H9 (cell line): ENCODE results near the gene SLC12A3. TPM values are rescaled to one million over a fixed set of nuclear protein-coding genes. Genes with fewer than 3 reads are reported as not detected.

Source experiments
- DNase-seq: peaks from one replicate; pipeline ENCODE4 v3.0.0-alpha.2; 2017
- H2AFZ ChIP-seq: one replicate; pipeline ENCODE4 v1.6.1; 2013; ENCODE audit warnings: mild to moderate bottlenecking, low read length, control low read depth, moderate library complexity
- H2AK5ac ChIP-seq: 2 replicates; pipeline ENCODE4 v1.6.1; 2013; ENCODE audit warnings: low read length, control low read depth, mixed read lengths; ENCODE audit not compliant: insufficient read length
- H2BK120ac ChIP-seq: one replicate; pipeline ENCODE4 v1.6.1; 2013; ENCODE audit warnings: low read depth, mild to moderate bottlenecking, low read length, control low read depth, inconsistent platforms; ENCODE audit not compliant: poor library complexity, severe bottlenecking
- H2BK12ac ChIP-seq: 2 replicates; pipeline ENCODE4 v1.6.1; 2013; ENCODE audit warnings: low read length, control low read depth, mixed read lengths, low read depth; ENCODE audit not compliant: insufficient read length
- H2BK15ac ChIP-seq: 2 replicates; pipeline ENCODE4 v1.6.1; 2013; ENCODE audit warnings: low read depth, low read length, control low read depth
- H2BK20ac ChIP-seq: one replicate; pipeline ENCODE4 v1.6.1; 2013; ENCODE audit warnings: low read depth, mild to moderate bottlenecking, low read length, control low read depth, inconsistent platforms; ENCODE audit not compliant: poor library complexity, severe bottlenecking
- H2BK5ac ChIP-seq: 2 replicates; pipeline ENCODE4 v1.6.1; 2013; ENCODE audit warnings: low read length, control low read depth, mixed read lengths; ENCODE audit not compliant: insufficient read length
- H3K14ac ChIP-seq: 2 replicates; pipeline ENCODE4 v1.6.1; 2013; ENCODE audit warnings: low read length, control low read depth; ENCODE audit not compliant: insufficient read depth
- H3K18ac ChIP-seq: 2 replicates; pipeline ENCODE4 v1.6.1; 2013; ENCODE audit warnings: low read depth, mild to moderate bottlenecking, mixed read lengths, low read length, control low read depth; ENCODE audit not compliant: insufficient read length
- H3K23ac ChIP-seq: 2 replicates; pipeline ENCODE4 v1.6.1; 2013; ENCODE audit warnings: low read length, control low read depth, mixed read lengths, low read depth; ENCODE audit not compliant: insufficient read length
- H3K23me2 ChIP-seq: 2 replicates; pipeline ENCODE4 v1.6.1; 2013; ENCODE audit warnings: low read depth, mild to moderate bottlenecking, mixed read lengths, low read length, control low read depth; ENCODE audit not compliant: insufficient read length, poor library complexity, severe bottlenecking
- H3K27ac ChIP-seq: 2 replicates; pipeline ENCODE4 v1.5.1; 2013; ENCODE audit warnings: low read length, control low read depth, mixed read lengths, low read depth; ENCODE audit not compliant: insufficient read length
- H3K27me3 ChIP-seq: 2 replicates; pipeline ENCODE4 v1.6.1; 2013; ENCODE audit warnings: low read length, control low read depth, inconsistent platforms; ENCODE audit not compliant: insufficient read depth
- H3K4ac ChIP-seq: 2 replicates; pipeline ENCODE4 v1.6.1; 2013; ENCODE audit warnings: low read depth, mild to moderate bottlenecking, control low read depth, inconsistent platforms, low read length, moderate library complexity
- H3K4me1 ChIP-seq: 2 replicates; pipeline ENCODE4 v1.6.1; 2013; ENCODE audit warnings: low read length, control low read depth, inconsistent platforms; ENCODE audit not compliant: insufficient read depth
- H3K4me2 ChIP-seq: 2 replicates; pipeline ENCODE4 v1.6.1; 2013; ENCODE audit warnings: low read length, control low read depth, mixed read lengths; ENCODE audit not compliant: insufficient read length, insufficient read depth
- H3K56ac ChIP-seq: 2 replicates; pipeline ENCODE4 v1.6.1; 2013; ENCODE audit warnings: low read depth, mild to moderate bottlenecking, mixed read lengths, low read length, control low read depth; ENCODE audit not compliant: insufficient read length
- H3K79me1 ChIP-seq: 2 replicates; pipeline ENCODE4 v1.6.1; 2013; ENCODE audit warnings: low read depth, mild to moderate bottlenecking, moderate library complexity, low read length, control low read depth, inconsistent platforms; ENCODE audit not compliant: insufficient read depth, poor library complexity, severe bottlenecking
- H3K79me2 ChIP-seq: 2 replicates; pipeline ENCODE4 v1.6.1; 2013; ENCODE audit warnings: low read length, control low read depth, inconsistent platforms; ENCODE audit not compliant: insufficient read depth
- H3K9ac ChIP-seq: 2 replicates; pipeline ENCODE4 v1.6.1; 2013; ENCODE audit warnings: low read length, control low read depth, mixed read lengths; ENCODE audit not compliant: insufficient read length; ENCODE audit errors: extremely low read depth
- H3K9me3 ChIP-seq: one replicate; pipeline ENCODE4 v1.6.1; 2013; ENCODE audit warnings: low read depth, low read length, inconsistent platforms; ENCODE audit not compliant: control insufficient read depth
- H3T11ph ChIP-seq: one replicate; pipeline ENCODE4 v1.6.1; 2013; ENCODE audit warnings: mild to moderate bottlenecking, low read length, control low read depth, inconsistent platforms
- H4K20me1 ChIP-seq: one replicate; pipeline ENCODE4 v1.6.1; 2013; ENCODE audit not compliant: control insufficient read depth, insufficient read length, insufficient read depth
- H4K5ac ChIP-seq: 2 replicates; pipeline ENCODE4 v1.6.1; 2013; ENCODE audit warnings: low read depth, mild to moderate bottlenecking, mixed read lengths, low read length, control low read depth; ENCODE audit not compliant: insufficient read length
- H4K8ac ChIP-seq: replicated peaks from 2 replicates; pipeline ENCODE4 v1.6.1; 2013; ENCODE audit warnings: low read length, control low read depth, mixed read lengths, low read depth; ENCODE audit not compliant: insufficient read length
- H4K91ac ChIP-seq: 2 replicates; pipeline ENCODE4 v1.6.1; 2013; ENCODE audit warnings: low read depth, mild to moderate bottlenecking, moderate library complexity, mixed read lengths, low read length, control low read depth; ENCODE audit not compliant: insufficient read length
- H3K27ac Mint-ChIP-seq, 3 experiments: 2 replicates in 2 of 3; 3 replicates in 1 of 3; pipeline ENCODE4 v1.8.0; 2020 to 2021; ENCODE audit warnings: mixed read lengths in 3 of 3, mild to moderate bottlenecking in 1 of 3, moderate library complexity in 1 of 3
- H3K27me3 Mint-ChIP-seq: 2 replicates; pipeline ENCODE4 v1.8.0; 2021; ENCODE audit warnings: low read depth, mild to moderate bottlenecking, moderate library complexity, mixed read lengths
- H3K36me3 Mint-ChIP-seq, 3 experiments: 2 replicates in 2 of 3; 3 replicates in 1 of 3; pipeline ENCODE4 v1.8.0; 2020 to 2021; ENCODE audit warnings: low read depth in 3 of 3, mixed read lengths in 3 of 3; ENCODE audit not compliant: insufficient read depth in 1 of 3
- H3K4me1 Mint-ChIP-seq, 2 experiments: 2 replicates each; pipeline ENCODE4 v1.8.0; 2020; ENCODE audit warnings: mixed read lengths in 2 of 2
- H3K4me3 Mint-ChIP-seq, 2 experiments: 2 replicates in 1 of 2; 3 replicates in 1 of 2; pipeline ENCODE4 v1.8.0; 2020 to 2021; ENCODE audit warnings: mild to moderate bottlenecking in 2 of 2, mixed read lengths in 2 of 2, moderate library complexity in 1 of 2
- H3K9me3 Mint-ChIP-seq, 2 experiments: 2 replicates in 1 of 2; 3 replicates in 1 of 2; pipeline ENCODE4 v1.8.0; 2020; ENCODE audit warnings: mild to moderate bottlenecking in 2 of 2, mixed read lengths in 2 of 2, moderate library complexity in 1 of 2
- CTCF ChIP-seq: fragments of 200-600 bp; sonication (generic); conservative IDR thresholded peaks from 3 replicates; pipeline ENCODE4 v1.8.0; 2021; ENCODE audit warnings: antibody characterized with exemption, mild to moderate bottlenecking
- WGBS: extraction: QIAGEN DNeasy Blood & Tissue Kit; methylation state at CpG from one replicate; pipeline ENCODE4 v1.1.7; 2013; ENCODE audit warnings: missing lambda C conversion rate, low lambda C conversion rate, mixed read lengths; ENCODE audit not compliant: insufficient read length; ENCODE audit errors: extremely low coverage; 5-methylcytosine and 5-hydroxymethylcytosine counted together
- total RNA-seq: library from RNA; stranded (reverse); gene quantifications from 2 replicates; pipeline ENCODE4 v1.2.1, GENCODE V29; 2021

The SLC12A3 gene
- total RNA-seq, 1 experiment from 2014 or later, result not detected

- Histone ChIP-seq H3K23me2 (no peaks in the 10 kb centered on the region), H2BK5ac (no peak overlapping the region), H3K79me2 (no peaks in the 10 kb centered on the region), H3K14ac (no peak overlapping the region), H3K27me3 (no peaks in the 10 kb centered on the region), H3K18ac (no peak overlapping the region), H2AFZ (no peak overlapping the region), H2BK120ac (no peak overlapping the region), H4K20me1 (no peaks in the 10 kb centered on the region), H4K8ac (no peak overlapping the region), H4K5ac (no peak overlapping the region), H2AK5ac (no peak overlapping the region), H3K9ac (no peak overlapping the region), H2BK12ac (no peak overlapping the region), H3K27ac (no peak overlapping the region), H3K4me2 (no peak overlapping the region), H2BK20ac (no peak overlapping the region), H3K56ac (no peak overlapping the region), H3K23ac (no peak overlapping the region), H2BK15ac (no peak overlapping the region), H3K9me3 (no peaks in the 10 kb centered on the region), H4K91ac (no peak overlapping the region), H3K79me1 (no peaks in the 10 kb centered on the region), H3T11ph (no peak overlapping the region), H3K4ac (no peak overlapping the region), H3K4me1 (no peaks in the 10 kb centered on the region)
- DNase-seq, result no peak
- no peak for TF ChIP-seq CTCF
- H3K27me3 Mint-ChIP-seq, result no peaks in the 10 kb centered on the region; the same call in 1 of the 2 replicates
- no peak overlapping the region for H3K4me3 Mint-ChIP-seq
- H3K4me1 Mint-ChIP-seq, result peaks cover 16 to 19% of the 10 kb centered on the region in 2 experiments
- no CpG with 5 or more reads among the region's 6 CpGs for WGBS
- H3K9me3 Mint-ChIP-seq, result no peaks in the 10 kb centered on the region
- no peak overlapping the region for H3K27ac Mint-ChIP-seq
- no peaks in the 10 kb centered on the region for H3K36me3 Mint-ChIP-seq
These were observed 8.0 kb upstream of the SLC12A3 start for GRCh38 chr16:56856876-56857447.
